Peyer's patch (tissue), 4 donors: Measurements from ENCODE around the gene FRMD8.

ENCODE experiments used
- POLR2A ChIP-seq, 2 donors: fragments of 450-650 bp; IDR thresholded peaks; one replicate each; pipeline ENCODE4 v1.5.1; 2017; ENCODE audit warnings: antibody characterized with exemption in 2 of 2, mild to moderate bottlenecking in 2 of 2, moderate library complexity in 2 of 2
- TF ChIP-seq, protein P1 (sequence below), 6 experiments: fragments of 450-650 bp in 4 of 6; fragments of 200-600 bp in 2 of 6; sonication (generic) in 1 of 6; IDR thresholded peaks; one replicate each; pipeline ENCODE4 v1.5.1; 2017 to 2019; ENCODE audit warnings: antibody characterized with exemption in 6 of 6, mild to moderate bottlenecking in 3 of 6, moderate library complexity in 1 of 6

DNA sequence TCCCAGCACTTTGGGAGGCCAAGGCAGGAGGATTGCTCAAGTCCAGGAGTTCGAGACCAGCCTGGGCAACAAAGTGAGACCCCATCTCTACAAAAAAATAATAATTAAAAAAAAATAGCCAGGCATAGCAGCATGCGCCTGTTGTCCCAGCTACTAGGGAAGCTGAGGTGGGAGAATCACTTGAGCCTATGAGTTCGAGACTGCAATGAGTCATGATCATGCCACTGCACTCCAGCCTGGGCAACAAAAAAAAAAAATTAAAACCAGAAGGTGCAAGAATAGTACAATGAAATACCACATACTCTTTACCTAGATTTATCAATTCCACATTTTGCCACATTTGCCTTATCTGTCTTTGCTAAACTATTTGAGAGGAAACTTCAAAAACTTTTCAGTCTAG lies 44.6 kb upstream of the FRMD8 start:
- TF ChIP-seq, protein P1, sequence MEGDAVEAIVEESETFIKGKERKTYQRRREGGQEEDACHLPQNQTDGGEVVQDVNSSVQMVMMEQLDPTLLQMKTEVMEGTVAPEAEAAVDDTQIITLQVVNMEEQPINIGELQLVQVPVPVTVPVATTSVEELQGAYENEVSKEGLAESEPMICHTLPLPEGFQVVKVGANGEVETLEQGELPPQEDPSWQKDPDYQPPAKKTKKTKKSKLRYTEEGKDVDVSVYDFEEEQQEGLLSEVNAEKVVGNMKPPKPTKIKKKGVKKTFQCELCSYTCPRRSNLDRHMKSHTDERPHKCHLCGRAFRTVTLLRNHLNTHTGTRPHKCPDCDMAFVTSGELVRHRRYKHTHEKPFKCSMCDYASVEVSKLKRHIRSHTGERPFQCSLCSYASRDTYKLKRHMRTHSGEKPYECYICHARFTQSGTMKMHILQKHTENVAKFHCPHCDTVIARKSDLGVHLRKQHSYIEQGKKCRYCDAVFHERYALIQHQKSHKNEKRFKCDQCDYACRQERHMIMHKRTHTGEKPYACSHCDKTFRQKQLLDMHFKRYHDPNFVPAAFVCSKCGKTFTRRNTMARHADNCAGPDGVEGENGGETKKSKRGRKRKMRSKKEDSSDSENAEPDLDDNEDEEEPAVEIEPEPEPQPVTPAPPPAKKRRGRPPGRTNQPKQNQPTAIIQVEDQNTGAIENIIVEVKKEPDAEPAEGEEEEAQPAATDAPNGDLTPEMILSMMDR (IDR thresholded peaks at IDR 0.05) = no peak
- no peak for TF ChIP-seq POLR2A (IDR thresholded peaks at IDR 0.05)
